H9 (cell line): ENCODE measurements around the gene TEX2. TPM values are rescaled to one million over a fixed set of nuclear protein-coding genes. Genes with fewer than 3 reads are reported as not detected.

Experiments
- DNase-seq: peaks from one replicate; pipeline ENCODE4 v3.0.0-alpha.2; 2017
- H2AFZ ChIP-seq: one replicate; pipeline ENCODE4 v1.6.1; 2013; ENCODE audit warnings: mild to moderate bottlenecking, low read length, control low read depth, moderate library complexity
- H2AK5ac ChIP-seq: 2 replicates; pipeline ENCODE4 v1.6.1; 2013; ENCODE audit warnings: low read length, control low read depth, mixed read lengths; ENCODE audit not compliant: insufficient read length
- H2BK120ac ChIP-seq: one replicate; pipeline ENCODE4 v1.6.1; 2013; ENCODE audit warnings: low read depth, mild to moderate bottlenecking, low read length, control low read depth, inconsistent platforms; ENCODE audit not compliant: poor library complexity, severe bottlenecking
- H2BK12ac ChIP-seq: 2 replicates; pipeline ENCODE4 v1.6.1; 2013; ENCODE audit warnings: low read length, control low read depth, mixed read lengths, low read depth; ENCODE audit not compliant: insufficient read length
- H2BK15ac ChIP-seq: 2 replicates; pipeline ENCODE4 v1.6.1; 2013; ENCODE audit warnings: low read depth, low read length, control low read depth
- H2BK20ac ChIP-seq: one replicate; pipeline ENCODE4 v1.6.1; 2013; ENCODE audit warnings: low read depth, mild to moderate bottlenecking, low read length, control low read depth, inconsistent platforms; ENCODE audit not compliant: poor library complexity, severe bottlenecking
- H2BK5ac ChIP-seq: 2 replicates; pipeline ENCODE4 v1.6.1; 2013; ENCODE audit warnings: low read length, control low read depth, mixed read lengths; ENCODE audit not compliant: insufficient read length
- H3K14ac ChIP-seq: 2 replicates; pipeline ENCODE4 v1.6.1; 2013; ENCODE audit warnings: low read length, control low read depth; ENCODE audit not compliant: insufficient read depth
- H3K18ac ChIP-seq: 2 replicates; pipeline ENCODE4 v1.6.1; 2013; ENCODE audit warnings: low read depth, mild to moderate bottlenecking, mixed read lengths, low read length, control low read depth; ENCODE audit not compliant: insufficient read length
- H3K23ac ChIP-seq: 2 replicates; pipeline ENCODE4 v1.6.1; 2013; ENCODE audit warnings: low read length, control low read depth, mixed read lengths, low read depth; ENCODE audit not compliant: insufficient read length
- H3K23me2 ChIP-seq: 2 replicates; pipeline ENCODE4 v1.6.1; 2013; ENCODE audit warnings: low read depth, mild to moderate bottlenecking, mixed read lengths, low read length, control low read depth; ENCODE audit not compliant: insufficient read length, poor library complexity, severe bottlenecking
- H3K27ac ChIP-seq: 2 replicates; pipeline ENCODE4 v1.5.1; 2013; ENCODE audit warnings: low read length, control low read depth, mixed read lengths, low read depth; ENCODE audit not compliant: insufficient read length
- H3K27me3 ChIP-seq: 2 replicates; pipeline ENCODE4 v1.6.1; 2013; ENCODE audit warnings: low read length, control low read depth, inconsistent platforms; ENCODE audit not compliant: insufficient read depth
- H3K4ac ChIP-seq: 2 replicates; pipeline ENCODE4 v1.6.1; 2013; ENCODE audit warnings: low read depth, mild to moderate bottlenecking, control low read depth, inconsistent platforms, low read length, moderate library complexity
- H3K4me1 ChIP-seq: 2 replicates; pipeline ENCODE4 v1.6.1; 2013; ENCODE audit warnings: low read length, control low read depth, inconsistent platforms; ENCODE audit not compliant: insufficient read depth
- H3K4me2 ChIP-seq: 2 replicates; pipeline ENCODE4 v1.6.1; 2013; ENCODE audit warnings: low read length, control low read depth, mixed read lengths; ENCODE audit not compliant: insufficient read length, insufficient read depth
- H3K56ac ChIP-seq: 2 replicates; pipeline ENCODE4 v1.6.1; 2013; ENCODE audit warnings: low read depth, mild to moderate bottlenecking, mixed read lengths, low read length, control low read depth; ENCODE audit not compliant: insufficient read length
- H3K79me1 ChIP-seq: 2 replicates; pipeline ENCODE4 v1.6.1; 2013; ENCODE audit warnings: low read depth, mild to moderate bottlenecking, moderate library complexity, low read length, control low read depth, inconsistent platforms; ENCODE audit not compliant: insufficient read depth, poor library complexity, severe bottlenecking
- H3K79me2 ChIP-seq: 2 replicates; pipeline ENCODE4 v1.6.1; 2013; ENCODE audit warnings: low read length, control low read depth, inconsistent platforms; ENCODE audit not compliant: insufficient read depth
- H3K9ac ChIP-seq: 2 replicates; pipeline ENCODE4 v1.6.1; 2013; ENCODE audit warnings: low read length, control low read depth, mixed read lengths; ENCODE audit not compliant: insufficient read length; ENCODE audit errors: extremely low read depth
- H3K9me3 ChIP-seq: one replicate; pipeline ENCODE4 v1.6.1; 2013; ENCODE audit warnings: low read depth, low read length, inconsistent platforms; ENCODE audit not compliant: control insufficient read depth
- H3T11ph ChIP-seq: one replicate; pipeline ENCODE4 v1.6.1; 2013; ENCODE audit warnings: mild to moderate bottlenecking, low read length, control low read depth, inconsistent platforms
- H4K20me1 ChIP-seq: one replicate; pipeline ENCODE4 v1.6.1; 2013; ENCODE audit not compliant: control insufficient read depth, insufficient read length, insufficient read depth
- H4K5ac ChIP-seq: 2 replicates; pipeline ENCODE4 v1.6.1; 2013; ENCODE audit warnings: low read depth, mild to moderate bottlenecking, mixed read lengths, low read length, control low read depth; ENCODE audit not compliant: insufficient read length
- H4K8ac ChIP-seq: replicated peaks from 2 replicates; pipeline ENCODE4 v1.6.1; 2013; ENCODE audit warnings: low read length, control low read depth, mixed read lengths, low read depth; ENCODE audit not compliant: insufficient read length
- H4K91ac ChIP-seq: 2 replicates; pipeline ENCODE4 v1.6.1; 2013; ENCODE audit warnings: low read depth, mild to moderate bottlenecking, moderate library complexity, mixed read lengths, low read length, control low read depth; ENCODE audit not compliant: insufficient read length
- H3K27ac Mint-ChIP-seq, 3 experiments: 2 replicates in 2 of 3; 3 replicates in 1 of 3; pipeline ENCODE4 v1.8.0; 2020 to 2021; ENCODE audit warnings: mixed read lengths in 3 of 3, mild to moderate bottlenecking in 1 of 3, moderate library complexity in 1 of 3
- H3K27me3 Mint-ChIP-seq: 2 replicates; pipeline ENCODE4 v1.8.0; 2021; ENCODE audit warnings: low read depth, mild to moderate bottlenecking, moderate library complexity, mixed read lengths
- H3K36me3 Mint-ChIP-seq, 3 experiments: 2 replicates in 2 of 3; 3 replicates in 1 of 3; pipeline ENCODE4 v1.8.0; 2020 to 2021; ENCODE audit warnings: low read depth in 3 of 3, mixed read lengths in 3 of 3; ENCODE audit not compliant: insufficient read depth in 1 of 3
- H3K4me1 Mint-ChIP-seq, 2 experiments: 2 replicates each; pipeline ENCODE4 v1.8.0; 2020; ENCODE audit warnings: mixed read lengths in 2 of 2
- H3K4me3 Mint-ChIP-seq, 2 experiments: 2 replicates in 1 of 2; 3 replicates in 1 of 2; pipeline ENCODE4 v1.8.0; 2020 to 2021; ENCODE audit warnings: mild to moderate bottlenecking in 2 of 2, mixed read lengths in 2 of 2, moderate library complexity in 1 of 2
- H3K9me3 Mint-ChIP-seq, 2 experiments: 2 replicates in 1 of 2; 3 replicates in 1 of 2; pipeline ENCODE4 v1.8.0; 2020; ENCODE audit warnings: mild to moderate bottlenecking in 2 of 2, mixed read lengths in 2 of 2, moderate library complexity in 1 of 2
- CTCF ChIP-seq: fragments of 200-600 bp; sonication (generic); conservative IDR thresholded peaks from 3 replicates; pipeline ENCODE4 v1.8.0; 2021; ENCODE audit warnings: antibody characterized with exemption, mild to moderate bottlenecking
- WGBS: extraction: QIAGEN DNeasy Blood & Tissue Kit; methylation state at CpG from one replicate; pipeline ENCODE4 v1.1.7; 2013; ENCODE audit warnings: missing lambda C conversion rate, low lambda C conversion rate, mixed read lengths; ENCODE audit not compliant: insufficient read length; ENCODE audit errors: extremely low coverage; 5-methylcytosine and 5-hydroxymethylcytosine counted together
- total RNA-seq: library from RNA; stranded (reverse); gene quantifications from 2 replicates; pipeline ENCODE4 v1.2.1, GENCODE V29; 2021

The TEX2 gene
- total RNA-seq, 1 experiment from 2014 or later = 12.2 TPM

- H2BK20ac ChIP-seq = no peak overlapping the region
- H4K91ac ChIP-seq = no peak overlapping the region
- no peak overlapping the region for H2BK5ac ChIP-seq
- no peak overlapping the region for H4K5ac ChIP-seq
- no peaks in the 10 kb centered on the region for H3K79me2 ChIP-seq
- no peak overlapping the region for H3K23ac ChIP-seq
- no peak overlapping the region for H2AFZ ChIP-seq
- H4K8ac ChIP-seq = no peak overlapping the region
- H2BK12ac ChIP-seq = no peak overlapping the region
- no peak overlapping the region for H3K14ac ChIP-seq
- H3T11ph ChIP-seq = no peak overlapping the region
- H3K4me3 Mint-ChIP-seq = no peak overlapping the region
- H2BK15ac ChIP-seq = no peak overlapping the region
- DNase-seq = no peak
- H4K20me1 ChIP-seq = no peaks in the 10 kb centered on the region
- H3K27me3 ChIP-seq = no peaks in the 10 kb centered on the region
- H3K9ac ChIP-seq = no peak overlapping the region
- H3K27ac Mint-ChIP-seq = no peak overlapping the region
- no peaks in the 10 kb centered on the region for H3K23me2 ChIP-seq
- no peak overlapping the region for H3K18ac ChIP-seq
- H3K27me3 Mint-ChIP-seq = no peaks in the 10 kb centered on the region
- no peak overlapping the region for H3K4me2 ChIP-seq
- peaks cover 6 to 8% of the 10 kb centered on the region in 2 experiments for H3K4me1 Mint-ChIP-seq
- H3K36me3 Mint-ChIP-seq = no peaks in the 10 kb centered on the region
- H3K9me3 Mint-ChIP-seq = no peaks in the 10 kb centered on the region
- no peak overlapping the region for H2BK120ac ChIP-seq
- H3K9me3 ChIP-seq = no peaks in the 10 kb centered on the region
- no peak overlapping the region for H3K56ac ChIP-seq
- WGBS = no CpG with 5 or more reads among the region's 8 CpGs
- H3K4me1 ChIP-seq = no peaks in the 10 kb centered on the region; the same call in 1 of the 2 replicates
- no peak overlapping the region for H3K27ac ChIP-seq
- no peak for TF ChIP-seq CTCF
- H3K4ac ChIP-seq = no peak overlapping the region
- H3K79me1 ChIP-seq = no peaks in the 10 kb centered on the region
- H2AK5ac ChIP-seq = no peak overlapping the region
Measured at GRCh38 chr17:64115043-64115698, 147.9 kb downstream of the TEX2 start.
